Measurements from ENCODE around the gene MRPL58. TPM values are rescaled to one million over a fixed set of nuclear protein-coding genes. Genes with fewer than 3 reads are reported as not detected.

The MRPL58 gene
- total RNA-seq, 2 experiments from 2014 or later, result 5.4 to 7.1 TPM

GRCh38 chr17:75031972-75032719 lies 19.7 kb downstream of the MRPL58 start:
- DNase-seq, result peak in 13 of 14 experiments; percentile 26 to 85 (median 52)
- peaks cover 60% of the 10 kb centered on the region for H3K4me1 Mint-ChIP-seq (ENCODE audit: low read depth)
- TF ChIP-seq, protein P1, sequence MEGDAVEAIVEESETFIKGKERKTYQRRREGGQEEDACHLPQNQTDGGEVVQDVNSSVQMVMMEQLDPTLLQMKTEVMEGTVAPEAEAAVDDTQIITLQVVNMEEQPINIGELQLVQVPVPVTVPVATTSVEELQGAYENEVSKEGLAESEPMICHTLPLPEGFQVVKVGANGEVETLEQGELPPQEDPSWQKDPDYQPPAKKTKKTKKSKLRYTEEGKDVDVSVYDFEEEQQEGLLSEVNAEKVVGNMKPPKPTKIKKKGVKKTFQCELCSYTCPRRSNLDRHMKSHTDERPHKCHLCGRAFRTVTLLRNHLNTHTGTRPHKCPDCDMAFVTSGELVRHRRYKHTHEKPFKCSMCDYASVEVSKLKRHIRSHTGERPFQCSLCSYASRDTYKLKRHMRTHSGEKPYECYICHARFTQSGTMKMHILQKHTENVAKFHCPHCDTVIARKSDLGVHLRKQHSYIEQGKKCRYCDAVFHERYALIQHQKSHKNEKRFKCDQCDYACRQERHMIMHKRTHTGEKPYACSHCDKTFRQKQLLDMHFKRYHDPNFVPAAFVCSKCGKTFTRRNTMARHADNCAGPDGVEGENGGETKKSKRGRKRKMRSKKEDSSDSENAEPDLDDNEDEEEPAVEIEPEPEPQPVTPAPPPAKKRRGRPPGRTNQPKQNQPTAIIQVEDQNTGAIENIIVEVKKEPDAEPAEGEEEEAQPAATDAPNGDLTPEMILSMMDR (IDR thresholded peaks at IDR 0.05), result no peak
- Histone ChIP-seq H3K9me3 (ENCODE audit: control insufficient read depth in 1 of 2, insufficient read depth in 1 of 2, low read length in 2 of 2) (no peaks in the 10 kb centered on the region), H3K36me3 (ENCODE audit: insufficient read depth, low read length) (no peaks in the 10 kb centered on the region), H3K27ac (ENCODE audit: low read depth in 1 of 2, low read length in 2 of 2) (peak overlapping the region; percentile 21 to 79), H3K27me3 (ENCODE audit: control insufficient read depth in 1 of 2, insufficient read depth in 2 of 2, low read length in 2 of 2) (no peaks in the 10 kb centered on the region), H3K4me3 (ENCODE audit: low read length) (peak overlapping the region; percentile 73), H3K4me1 (ENCODE audit: insufficient read depth, low read length) (peaks cover 52% of the 10 kb centered on the region)
- peak overlapping the region; percentile 98 for H3K27ac Mint-ChIP-seq
- H3K9me3 Mint-ChIP-seq, result peaks cover 3% of the 10 kb centered on the region
- intact Hi-C loops (cut with DNase I, micrococcal nuclease), result loop anchor here in 1 of 2 experiments (2.0 kb wide), 1 partner anchor 49 kb away; no protein-coding TSS in a partner anchor
- peaks cover 27% of the 10 kb centered on the region for H3K27me3 Mint-ChIP-seq
- H3K4me3 Mint-ChIP-seq, result peak overlapping the region; percentile 92
- ChIA-PET CTCF (interaction anchor here (1.5 to 1.9 kb wide), 2 partner anchors 9 to 20 kb away, joined by 6 to 9 read pairs; partner anchors contain the start of gene MRPL58), POLR2A (interaction anchor here (0.8 to 1.9 kb wide), 8 partner anchors 15 to 257 kb away, joined by 3 to 24 read pairs (median 4); partner anchors contain the start of genes ATP5PD, CDR2L, FDXR and GGA3)
- peaks cover 39% of the 10 kb centered on the region for H3K36me3 Mint-ChIP-seq (ENCODE audit: low read depth)
- ATAC-seq (ENCODE audit: poor library complexity), result peak; percentile 24

DNA sequence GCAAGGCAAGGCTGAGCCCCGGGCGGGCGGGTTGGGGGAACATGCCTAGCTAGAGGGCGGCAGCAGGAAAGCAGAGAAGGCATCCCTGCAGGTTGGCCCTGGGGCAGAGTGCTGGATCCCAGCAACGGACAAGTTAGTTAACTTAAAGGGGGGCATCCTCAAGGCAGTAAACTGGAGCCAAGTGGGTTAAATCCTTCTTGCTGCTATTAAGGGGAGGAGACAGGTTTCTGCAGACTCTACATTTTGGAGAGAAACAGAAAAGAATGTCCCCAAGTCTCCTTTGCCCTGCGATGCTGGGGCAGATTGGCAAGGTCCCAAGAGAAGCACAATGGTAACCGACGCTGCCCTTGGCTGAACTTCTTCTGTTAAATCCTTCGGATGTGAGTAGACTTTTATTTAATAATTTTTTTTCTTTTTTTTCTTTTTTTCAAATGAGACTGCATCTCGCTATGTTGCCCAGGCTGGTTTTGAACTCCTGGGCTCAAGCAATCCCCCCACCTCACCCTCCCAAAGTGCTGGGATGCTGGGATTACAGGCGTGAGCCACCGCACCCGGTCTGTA lies 20.3 kb downstream of the MRPL58 start:
- ChIA-PET CTCF (interaction anchor here (1.5 to 1.9 kb wide), 2 partner anchors 9 to 21 kb away, joined by 6 to 9 read pairs; partner anchors contain the start of gene MRPL58), POLR2A (interaction anchor here (0.8 to 1.9 kb wide), 6 partner anchors 14 to 256 kb away, joined by 3 to 24 read pairs (median 4); partner anchors contain the start of genes ATP5PD, CDR2L, GGA3 and KCTD2)
- Histone ChIP-seq H3K4me1 (ENCODE audit: insufficient read depth, low read length) (peaks cover 56% of the 10 kb centered on the region), H3K9me3 (ENCODE audit: control insufficient read depth in 1 of 2, insufficient read depth in 1 of 2, low read length in 2 of 2) (no peaks in the 10 kb centered on the region), H3K27me3 (ENCODE audit: control insufficient read depth in 1 of 2, insufficient read depth in 2 of 2, low read length in 2 of 2) (no peaks in the 10 kb centered on the region), H3K36me3 (ENCODE audit: insufficient read depth, low read length) (no peaks in the 10 kb centered on the region), H3K4me3 (ENCODE audit: low read length) (peak overlapping the region; percentile 73), H3K27ac (ENCODE audit: low read depth in 1 of 2, low read length in 2 of 2) (no peak overlapping the region)
- intact Hi-C loops (cut with DNase I, micrococcal nuclease), result loop anchor here in 1 of 2 experiments (2.0 kb wide), 1 partner anchor 50 kb away; no protein-coding TSS in a partner anchor
- H3K27me3 Mint-ChIP-seq, result peaks cover 27% of the 10 kb centered on the region
- H3K9me3 Mint-ChIP-seq, result peaks cover 3% of the 10 kb centered on the region
- DNase-seq (peak in 3 of 14 experiments; percentile 16 to 65 (median 62)), ATAC-seq (ENCODE audit: poor library complexity) (peak; percentile 3)
- H3K4me3 Mint-ChIP-seq, result peak overlapping the region; percentile 92
- peak overlapping the region; percentile 98 for H3K27ac Mint-ChIP-seq
- H3K4me1 Mint-ChIP-seq (ENCODE audit: low read depth), result peaks cover 65% of the 10 kb centered on the region
- TF ChIP-seq, protein P1 (IDR thresholded peaks at IDR 0.05), result no peak
- peaks cover 39% of the 10 kb centered on the region for H3K36me3 Mint-ChIP-seq (ENCODE audit: low read depth)
